ENCODE results near the gene ANXA2R. TPM values are rescaled to one million over a fixed set of nuclear protein-coding genes. Genes with fewer than 3 reads are reported as not detected.

The ANXA2R gene
- total RNA-seq: 0.97 and 2.7 TPM in 2 replicates

GRCh38 chr5:43040287-43041098, at the start of gene ANXA2R:
TSS of gene ANXA2R (minus strand) at chr5:43040319. CDS start at chr5:43040046, 273 bp downstream.

Other genes starting within 250 kb of the ANXA2R start
- 25.3 and 32.5 TPM in 2 replicates for gene SELENOP, start 228.4 kb downstream of the ANXA2R start, total RNA-seq
- gene ZNF131, start 80.6 kb upstream of the ANXA2R start, total RNA-seq: 19.5 and 21.4 TPM in 2 replicates
- 1.1 and 1.6 TPM in 2 replicates for gene NIM1K, start 151.9 kb upstream of the ANXA2R start, total RNA-seq